OCI-LY7 (cell line): ENCODE data around the gene SLC35E1. TPM values are rescaled to one million over a fixed set of nuclear protein-coding genes. Genes with fewer than 3 reads are reported as not detected.

Experiments used
- BruUV-seq: library from RNA; stranded (reverse); fragments of 400-500 nt; replicated peaks from 2 replicates; lab custom pipeline; 2021; lab: Mats Ljungman, UMichigan
- CTCF ChIA-PET: fragments of 300-600 bp; sonication (Branson Sonifier 250); formaldehyde crosslinking; loops from one replicate; lab custom pipeline; 2022; ENCODE audit warnings: antibody characterized with exemption; ENCODE audit not compliant: unreplicated experiment; lab: Charles Lee
- POLR2A ChIA-PET: fragments of 300-600 bp; sonication (Branson Sonifier 250); formaldehyde crosslinking; loops from one replicate; lab custom pipeline; 2022; ENCODE audit warnings: antibody characterized with exemption; lab: Charles Lee
- DNase-seq: peaks from one replicate; pipeline ENCODE4 v3.0.0-alpha.2; 2015; ENCODE audit warnings: low spot score
- H2AFZ ChIP-seq: fragments of 200-600 bp; sonication (generic), shearing (Covaris generic); 2 replicates; pipeline ENCODE4 v1.6.1; 2014; ENCODE audit warnings: mild to moderate bottlenecking, antibody characterized with exemption, low read length, moderate library complexity
- H3K27ac ChIP-seq: fragments of 200-600 bp; sonication (generic); 2 replicates; pipeline ENCODE4 v1.5.1; 2014; ENCODE audit warnings: mixed run types, low read depth, mild to moderate bottlenecking, moderate library complexity, low read length, inconsistent platforms; ENCODE audit not compliant: poor library complexity, severe bottlenecking
- H3K36me3 ChIP-seq: fragments of 200-600 bp; sonication (generic); 2 replicates; pipeline ENCODE4 v1.6.1; 2014; ENCODE audit warnings: mild to moderate bottlenecking, antibody characterized with exemption, low read length, moderate library complexity, mixed read lengths; ENCODE audit not compliant: insufficient read depth
- H3K4me1 ChIP-seq: fragments of 200-600 bp; sonication (generic); 2 replicates; pipeline ENCODE4 v1.5.1; 2014; ENCODE audit warnings: mild to moderate bottlenecking, low read length; ENCODE audit not compliant: insufficient read depth, poor library complexity, severe bottlenecking
- H3K4me2 ChIP-seq: fragments of 200-600 bp; sonication (generic); 2 replicates; pipeline ENCODE4 v1.6.1; 2014; ENCODE audit warnings: mild to moderate bottlenecking, low read length
- H3K4me3 ChIP-seq: fragments of 200-600 bp; sonication (generic); 2 replicates; pipeline ENCODE4 v1.5.1; 2014; ENCODE audit warnings: mild to moderate bottlenecking, low read depth, low read length; ENCODE audit not compliant: poor library complexity, severe bottlenecking
- H3K79me2 ChIP-seq: fragments of 200-600 bp; sonication (generic); 2 replicates; pipeline ENCODE4 v1.6.1; 2016; ENCODE audit warnings: low read depth, mild to moderate bottlenecking, low read length, moderate library complexity, mixed read lengths; ENCODE audit not compliant: insufficient read depth
- H3K9me2 ChIP-seq: fragments of 200-600 bp; sonication (generic); 2 replicates; pipeline ENCODE4 v1.6.1; 2016; ENCODE audit warnings: mild to moderate bottlenecking, low read length, mixed read lengths; ENCODE audit not compliant: insufficient read depth
- H3K9me3 ChIP-seq: fragments of 200-600 bp; sonication (generic); 2 replicates; pipeline ENCODE4 v1.6.1; 2014; ENCODE audit warnings: mild to moderate bottlenecking, mixed run types, low read length, mixed read lengths
- H4K20me1 ChIP-seq: fragments of 200-600 bp; sonication (generic); 2 replicates; pipeline ENCODE4 v1.6.1; 2014; ENCODE audit warnings: mild to moderate bottlenecking, antibody characterized with exemption, low read length, moderate library complexity, mixed read lengths; ENCODE audit not compliant: insufficient read depth
- EZH2phosphoT487 ChIP-seq: fragments of 200-600 bp; sonication (generic); IDR thresholded peaks from 2 replicates; pipeline ENCODE4 v1.6.1; 2018; ENCODE audit warnings: low read depth, borderline replicate concordance, mild to moderate bottlenecking, mixed run types, antibody characterized with exemption, low read length, moderate library complexity, mixed read lengths
- intact Hi-C: fragments of 100-400 bp; cut with micrococcal nuclease; formaldehyde crosslinking; loops from one replicate; pipeline ENCODE4 v1.10.0; 2022; ENCODE audit not compliant: unreplicated experiment
- total RNA-seq, 2 experiments: library from RNA; depleted of rRNA in 1 of 2; stranded (reverse); fragments of >200 nt in 1 of 2; shearing (Covaris generic) in 1 of 2; gene quantifications; 2 replicates each; pipeline ENCODE4 v1.2.3, GENCODE V29; 2014 to 2022
- TF ChIP-seq, protein P1 (sequence below): fragments of 200-600 bp; sonication (generic); conservative IDR thresholded peaks from 2 replicates; pipeline ENCODE4 v1.5.1; 2014; ENCODE audit warnings: mild to moderate bottlenecking, antibody characterized with exemption, low read length, moderate library complexity, mixed read lengths

SLC35E1 gene
- total RNA-seq, 2 experiments from 2014 or later: 21.1 to 41.2 TPM

- ChIA-PET POLR2A (interaction anchor here (0.5 to 3.0 kb wide), 18 partner anchors 14 to 1901 kb away, joined by 3 to 18 read pairs (median 3); partner anchors contain the start of gene MED26), CTCF (interaction anchor here (1.3 to 1.7 kb wide), 2 partner anchors 31 to 145 kb away, joined by 4 to 6 read pairs; no protein-coding TSS in a partner anchor)
- peaks cover 91% of the 10 kb centered on the region for H3K79me2 ChIP-seq
- intact Hi-C loops: loop anchor here (1.0 to 5.0 kb wide), 5 partner anchors 15 to 510 kb away; partner anchors contain the start of genes CHERP, SLC35E1, SMIM7 and TMEM38A
- DNase-seq: peak; percentile 93
- peaks cover 6% of the 10 kb centered on the region; the same call in 1 of the 2 replicates for H3K36me3 ChIP-seq
- H3K27ac ChIP-seq: peak overlapping the region; percentile 97
- H2AFZ ChIP-seq: no peak overlapping the region
- H3K9me3 ChIP-seq: no peaks in the 10 kb centered on the region
- TF ChIP-seq, protein P1, sequence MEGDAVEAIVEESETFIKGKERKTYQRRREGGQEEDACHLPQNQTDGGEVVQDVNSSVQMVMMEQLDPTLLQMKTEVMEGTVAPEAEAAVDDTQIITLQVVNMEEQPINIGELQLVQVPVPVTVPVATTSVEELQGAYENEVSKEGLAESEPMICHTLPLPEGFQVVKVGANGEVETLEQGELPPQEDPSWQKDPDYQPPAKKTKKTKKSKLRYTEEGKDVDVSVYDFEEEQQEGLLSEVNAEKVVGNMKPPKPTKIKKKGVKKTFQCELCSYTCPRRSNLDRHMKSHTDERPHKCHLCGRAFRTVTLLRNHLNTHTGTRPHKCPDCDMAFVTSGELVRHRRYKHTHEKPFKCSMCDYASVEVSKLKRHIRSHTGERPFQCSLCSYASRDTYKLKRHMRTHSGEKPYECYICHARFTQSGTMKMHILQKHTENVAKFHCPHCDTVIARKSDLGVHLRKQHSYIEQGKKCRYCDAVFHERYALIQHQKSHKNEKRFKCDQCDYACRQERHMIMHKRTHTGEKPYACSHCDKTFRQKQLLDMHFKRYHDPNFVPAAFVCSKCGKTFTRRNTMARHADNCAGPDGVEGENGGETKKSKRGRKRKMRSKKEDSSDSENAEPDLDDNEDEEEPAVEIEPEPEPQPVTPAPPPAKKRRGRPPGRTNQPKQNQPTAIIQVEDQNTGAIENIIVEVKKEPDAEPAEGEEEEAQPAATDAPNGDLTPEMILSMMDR: no peak
- TF ChIP-seq EZH2phosphoT487: no peak
- H3K4me2 ChIP-seq: peak overlapping the region; percentile 97
- H3K9me2 ChIP-seq: no peaks in the 10 kb centered on the region
- H4K20me1 ChIP-seq: peaks cover 15% of the 10 kb centered on the region; the same call in 1 of the 2 replicates
- H3K4me1 ChIP-seq: peaks cover 100% of the 10 kb centered on the region
- BruUV-seq: no TSS peak
- peak overlapping the region; percentile 73 for H3K4me3 ChIP-seq
Measured at GRCh38 chr19:16586991-16587832, 15.0 kb upstream of the SLC35E1 start.

DNA sequence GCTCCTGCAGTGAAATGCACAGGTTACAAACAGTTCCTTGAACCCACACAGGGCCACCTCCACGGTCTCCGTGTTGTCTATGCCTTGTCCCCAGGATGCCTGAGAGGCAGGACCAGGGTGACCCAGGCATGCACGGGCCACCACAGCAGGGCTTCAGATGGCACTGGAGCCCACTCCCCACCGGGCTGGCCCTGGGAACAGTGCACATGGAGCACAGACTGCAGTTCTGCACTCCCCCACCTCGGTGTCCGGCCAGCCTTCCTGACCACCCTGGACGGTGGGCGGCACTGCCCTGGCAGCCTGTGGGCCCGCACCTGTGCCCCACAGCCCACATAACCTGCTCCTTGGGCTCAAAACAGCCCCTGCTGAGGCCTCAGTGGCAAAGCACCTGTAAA, 14.3 kb upstream of the SLC35E1 start:
- TF ChIP-seq EZH2phosphoT487: no peak
- TF ChIP-seq, protein P1: no peak
- BruUV-seq: no TSS peak
- Histone ChIP-seq H3K9me3 (no peaks in the 10 kb centered on the region), H3K4me2 (peak overlapping the region; percentile 97), H3K36me3 (peaks cover 14% of the 10 kb centered on the region; the same call in 1 of the 2 replicates), H3K9me2 (no peaks in the 10 kb centered on the region), H3K79me2 (peaks cover 91% of the 10 kb centered on the region), H3K4me1 (peaks cover 100% of the 10 kb centered on the region), H4K20me1 (0 out of 2 replicates have a peak, but pooled peaks cover 8% of the 10 kb centered on the region), H3K27ac (peak overlapping the region; percentile 97), H3K4me3 (peak overlapping the region; percentile 73), H2AFZ (no peak overlapping the region)
- ChIA-PET CTCF (no interaction called here), POLR2A (interaction anchor here (0.5 to 3.0 kb wide), 13 partner anchors 13 to 1901 kb away, joined by 3 to 18 read pairs (median 3); no protein-coding TSS in a partner anchor)
- peak; percentile 54 for DNase-seq
- intact Hi-C loops: loop anchor here (2.0 to 5.0 kb wide), 4 partner anchors 44 to 509 kb away; partner anchors contain the start of genes CHERP, SMIM7, TMEM38A and TPM4
